HL-60 (cell line): Measurements from ENCODE around the gene FBLL1.

Experiments
- POLR2AphosphoS5 ChIP-seq: IDR thresholded peaks from 2 replicates; pipeline ENCODE4 v1.6.1; 2012; ENCODE audit warnings: low read depth
- REST ChIP-seq: IDR thresholded peaks from 2 replicates; pipeline ENCODE4 v1.6.1; 2012; ENCODE audit warnings: low read depth; ENCODE audit not compliant: insufficient replicate concordance
- TF ChIP-seq, protein P1 (sequence below): IDR thresholded peaks from one replicate; pipeline ENCODE4 v1.5.1; 2011; ENCODE audit warnings: low read length, control low read depth, inconsistent platforms; ENCODE audit not compliant: insufficient read depth

GRCh38 chr5:168580227-168580508 is 51.1 kb downstream of the FBLL1 start:
- no peak for TF ChIP-seq REST
- TF ChIP-seq, protein P1, sequence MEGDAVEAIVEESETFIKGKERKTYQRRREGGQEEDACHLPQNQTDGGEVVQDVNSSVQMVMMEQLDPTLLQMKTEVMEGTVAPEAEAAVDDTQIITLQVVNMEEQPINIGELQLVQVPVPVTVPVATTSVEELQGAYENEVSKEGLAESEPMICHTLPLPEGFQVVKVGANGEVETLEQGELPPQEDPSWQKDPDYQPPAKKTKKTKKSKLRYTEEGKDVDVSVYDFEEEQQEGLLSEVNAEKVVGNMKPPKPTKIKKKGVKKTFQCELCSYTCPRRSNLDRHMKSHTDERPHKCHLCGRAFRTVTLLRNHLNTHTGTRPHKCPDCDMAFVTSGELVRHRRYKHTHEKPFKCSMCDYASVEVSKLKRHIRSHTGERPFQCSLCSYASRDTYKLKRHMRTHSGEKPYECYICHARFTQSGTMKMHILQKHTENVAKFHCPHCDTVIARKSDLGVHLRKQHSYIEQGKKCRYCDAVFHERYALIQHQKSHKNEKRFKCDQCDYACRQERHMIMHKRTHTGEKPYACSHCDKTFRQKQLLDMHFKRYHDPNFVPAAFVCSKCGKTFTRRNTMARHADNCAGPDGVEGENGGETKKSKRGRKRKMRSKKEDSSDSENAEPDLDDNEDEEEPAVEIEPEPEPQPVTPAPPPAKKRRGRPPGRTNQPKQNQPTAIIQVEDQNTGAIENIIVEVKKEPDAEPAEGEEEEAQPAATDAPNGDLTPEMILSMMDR, result no peak
- TF ChIP-seq POLR2AphosphoS5, result no peak
